ENCODE results near the gene ST13.
A peak's percentile ranks its signal among the peaks of the same experiment; 100 is the strongest.

Gene ST13

DNA sequence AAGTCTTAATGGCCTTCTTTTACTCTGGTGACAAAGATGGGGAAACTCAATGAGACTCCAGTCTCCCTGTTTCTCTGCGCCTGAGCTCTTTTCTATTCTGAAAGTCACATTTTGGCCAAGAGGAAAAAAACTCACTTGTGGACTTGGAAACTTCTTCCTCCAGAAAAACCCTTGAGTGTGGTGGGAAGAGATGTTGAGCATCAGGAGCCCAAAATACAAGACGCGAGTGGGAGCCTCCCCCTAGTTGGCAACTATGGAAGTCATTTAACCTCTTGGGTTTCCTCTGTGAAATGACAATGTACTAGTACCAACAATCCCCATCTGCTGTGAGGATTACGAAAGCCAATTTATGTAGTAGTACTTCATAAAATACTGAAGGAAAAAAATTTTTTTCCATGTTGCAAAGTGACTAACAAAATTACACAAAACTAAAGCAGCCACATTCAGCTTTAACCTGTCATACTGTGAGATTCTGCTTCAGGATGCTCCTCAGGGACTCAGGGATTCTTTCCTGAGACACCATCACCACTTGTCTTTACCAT is 36.8 kb downstream of the ST13 start:
- Histone ChIP-seq H3K36me3 (ENCODE audit: control insufficient read depth, insufficient read depth, low read length) (peaks cover 2% of the 10 kb centered on the region; the same call in 1 of the 2 replicates), H3K27me3 (replicated peaks; ENCODE audit: control insufficient read depth, insufficient read depth, low read length) (no peaks in the 10 kb centered on the region), H3K4me3 (replicated peaks; ENCODE audit: low read depth, low read length) (peak overlapping the region; percentile 57)
- DNase-seq (ENCODE audit: extremely low read depth, insufficient read length) = no peak
- TF ChIP-seq, protein P1, sequence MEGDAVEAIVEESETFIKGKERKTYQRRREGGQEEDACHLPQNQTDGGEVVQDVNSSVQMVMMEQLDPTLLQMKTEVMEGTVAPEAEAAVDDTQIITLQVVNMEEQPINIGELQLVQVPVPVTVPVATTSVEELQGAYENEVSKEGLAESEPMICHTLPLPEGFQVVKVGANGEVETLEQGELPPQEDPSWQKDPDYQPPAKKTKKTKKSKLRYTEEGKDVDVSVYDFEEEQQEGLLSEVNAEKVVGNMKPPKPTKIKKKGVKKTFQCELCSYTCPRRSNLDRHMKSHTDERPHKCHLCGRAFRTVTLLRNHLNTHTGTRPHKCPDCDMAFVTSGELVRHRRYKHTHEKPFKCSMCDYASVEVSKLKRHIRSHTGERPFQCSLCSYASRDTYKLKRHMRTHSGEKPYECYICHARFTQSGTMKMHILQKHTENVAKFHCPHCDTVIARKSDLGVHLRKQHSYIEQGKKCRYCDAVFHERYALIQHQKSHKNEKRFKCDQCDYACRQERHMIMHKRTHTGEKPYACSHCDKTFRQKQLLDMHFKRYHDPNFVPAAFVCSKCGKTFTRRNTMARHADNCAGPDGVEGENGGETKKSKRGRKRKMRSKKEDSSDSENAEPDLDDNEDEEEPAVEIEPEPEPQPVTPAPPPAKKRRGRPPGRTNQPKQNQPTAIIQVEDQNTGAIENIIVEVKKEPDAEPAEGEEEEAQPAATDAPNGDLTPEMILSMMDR (IDR thresholded peaks at IDR 0.05; ENCODE audit: insufficient read depth, low read length, poor library complexity, severe bottlenecking) = no peak

DNA sequence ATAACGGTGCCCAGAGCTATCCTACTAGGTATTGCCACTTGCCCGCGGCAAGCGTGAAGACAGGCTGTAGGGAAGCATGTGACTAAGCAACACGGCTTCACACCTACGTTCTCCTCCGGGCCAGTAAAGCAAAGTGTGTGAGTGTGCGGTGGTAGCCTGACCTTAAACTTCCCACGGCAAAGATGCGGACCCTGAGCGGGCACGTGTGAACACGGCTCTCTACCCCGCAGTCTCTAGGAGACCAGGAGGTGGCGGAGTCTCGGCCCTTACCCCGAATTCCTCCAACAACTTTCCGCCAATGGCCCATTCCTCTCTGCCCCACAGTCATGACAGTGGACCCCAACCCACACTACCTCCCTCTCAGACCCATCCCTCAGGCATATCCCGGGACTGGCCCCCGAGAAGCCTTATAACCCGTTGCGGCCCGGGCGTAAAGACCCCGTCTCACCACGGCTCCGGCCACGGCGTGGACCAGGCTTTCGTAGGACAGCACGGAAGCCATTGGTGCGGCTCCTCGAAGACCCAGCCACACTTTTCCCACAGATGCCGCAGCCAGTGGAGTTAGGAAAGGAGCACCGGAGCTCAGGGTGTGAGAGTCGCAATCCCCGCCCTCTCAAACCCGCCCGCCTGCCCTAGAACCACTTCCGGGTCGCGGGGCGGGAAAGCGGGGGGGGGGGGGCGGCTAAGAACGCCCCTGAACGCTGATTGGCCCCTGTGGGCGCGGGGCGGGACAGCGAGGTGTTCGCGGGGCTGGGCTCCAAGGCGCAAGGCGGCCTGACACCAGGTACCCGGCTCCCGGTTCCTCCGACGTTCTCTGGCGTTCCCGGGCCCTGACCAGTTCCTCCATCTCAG is 37.5 kb downstream of the ST13 start, which contains the start of gene SLC25A17:
SLC25A17 (minus strand) TSS at position 600 of the 852 bp plus-strand sequence; CDS start at position 502, 98 bp downstream.
- Histone ChIP-seq H3K4me3 (replicated peaks; ENCODE audit: low read depth, low read length) (peak within 1 kb of the TSS; percentile 84), H3K27me3 (replicated peaks; ENCODE audit: control insufficient read depth, insufficient read depth, low read length) (no peaks in the 10 kb centered on the region), H3K36me3 (ENCODE audit: control insufficient read depth, insufficient read depth, low read length) (peaks cover 4% of the 10 kb centered on the region; the same call in 1 of the 2 replicates)
- DNase-seq (ENCODE audit: extremely low read depth, insufficient read length) = peak; percentile 88
- TF ChIP-seq, protein P1 (IDR thresholded peaks at IDR 0.05; ENCODE audit: insufficient read depth, low read length, poor library complexity, severe bottlenecking) = peak; percentile 52

- no peak for DNase-seq (ENCODE audit: extremely low read depth, insufficient read length)
- TF ChIP-seq, protein P1 (IDR thresholded peaks at IDR 0.05; ENCODE audit: insufficient read depth, low read length, poor library complexity, severe bottlenecking) = no peak
- peaks cover 4% of the 10 kb centered on the region for H3K36me3 ChIP-seq (ENCODE audit: control insufficient read depth, insufficient read depth, low read length)
- no peaks in the 10 kb centered on the region for H3K27me3 ChIP-seq (replicated peaks; ENCODE audit: control insufficient read depth, insufficient read depth, low read length)
- peak overlapping the region; percentile 84 for H3K4me3 ChIP-seq (replicated peaks; ENCODE audit: low read depth, low read length)
Observed at GRCh38 chr22:40818192-40818746, 38.2 kb downstream of the ST13 start.

- Histone ChIP-seq H3K4me3 (replicated peaks; ENCODE audit: low read depth, low read length) (peak overlapping the region; percentile 84), H3K36me3 (ENCODE audit: control insufficient read depth, insufficient read depth, low read length) (peaks cover 4% of the 10 kb centered on the region), H3K27me3 (replicated peaks; ENCODE audit: control insufficient read depth, insufficient read depth, low read length) (no peaks in the 10 kb centered on the region)
- peak; percentile 18 for DNase-seq (ENCODE audit: extremely low read depth, insufficient read length)
- TF ChIP-seq, protein P1 (IDR thresholded peaks at IDR 0.05; ENCODE audit: insufficient read depth, low read length, poor library complexity, severe bottlenecking) = no peak
Observed at GRCh38 chr22:40817737-40818136, 38.7 kb downstream of the ST13 start.

GRCh38 chr22:40813912-40814315 is 42.5 kb downstream of the ST13 start:
- Histone ChIP-seq H3K27me3 (replicated peaks; ENCODE audit: control insufficient read depth, insufficient read depth, low read length) (no peaks in the 10 kb centered on the region), H3K36me3 (ENCODE audit: control insufficient read depth, insufficient read depth, low read length) (peaks cover 6% of the 10 kb centered on the region), H3K4me3 (replicated peaks; ENCODE audit: low read depth, low read length) (no peak overlapping the region)
- no peak for DNase-seq (ENCODE audit: extremely low read depth, insufficient read length)
- TF ChIP-seq, protein P1 (IDR thresholded peaks at IDR 0.05; ENCODE audit: insufficient read depth, low read length, poor library complexity, severe bottlenecking) = no peak
